K562 (cell line): ENCODE measurements around the gene FYTTD1. TPM values are rescaled to one million over a fixed set of nuclear protein-coding genes. Genes with fewer than 3 reads are reported as not detected.

Experiments
- ATAC-seq: fragments of 200-7000 bp; cut with Tn5 transposase; 3 replicates; pipeline ENCODE4 v1.9.1; 2020; ENCODE audit warnings: moderate library complexity
- BruUV-seq: library from RNA; stranded (reverse); fragments of 400-500 nt; replicated peaks from 2 replicates; lab custom pipeline; 2021; lab: Mats Ljungman, UMichigan
- CTCF ChIA-PET: fragments of 300-600 bp; formaldehyde crosslinking; extraction: SDS; loops from one replicate; lab custom pipeline; 2021; ENCODE audit warnings: low intra/inter-chr PET ratio; lab: Yijun Ruan, JAX
- POLR2A ChIA-PET: fragments of 300-600, 350-650 bp; sonication (Branson Sonifier 250); formaldehyde crosslinking; extraction: SDS; loops from one replicate; lab custom pipeline; 2021; ENCODE audit warnings: antibody characterized with exemption, inconsistent platforms; lab: Yijun Ruan, JAX
- DNase-seq, 4 experiments: peaks; one replicate each; pipeline versions ENCODE4 v3.0.0 to v3.0.0-alpha.2; 2011 to 2018; ENCODE audit warnings: low spot score in 3 of 4, mixed read lengths in 3 of 4; ENCODE audit errors: extremely low read depth in 1 of 4
- FAIRE-seq: peaks from 2 replicates; lab custom pipeline; 2011; peaks lifted over from hg19 to GRCh38; lab: Jason Lieb, UNC
- H2AFZ ChIP-seq: 2 replicates; pipeline ENCODE4 v1.6.0; 2011; ENCODE audit warnings: low read depth, low read length, control low read depth, inconsistent platforms
- H3K27ac ChIP-seq: fragments of 200-600 bp; 3 replicates; pipeline ENCODE4 v1.8.0; 2011; ENCODE audit warnings: low read depth, mild to moderate bottlenecking, control low read depth, inconsistent platforms, low read length, moderate library complexity, mixed read lengths; ENCODE audit errors: extremely low read depth
- H3K27me3 ChIP-seq, 2 experiments: fragments of 300-600 bp in 1 of 2; 2 replicates in 1 of 2; 3 replicates in 1 of 2; pipeline versions ENCODE4 v1.6.0 to v1.8.0; 2011; ENCODE audit warnings: inconsistent platforms in 2 of 2, low read length in 2 of 2, mild to moderate bottlenecking in 1 of 2, mixed read lengths in 1 of 2, moderate library complexity in 1 of 2; ENCODE audit not compliant: control insufficient read depth in 2 of 2, insufficient read depth in 2 of 2
- H3K36me3 ChIP-seq: fragments of 300-600 bp; 3 replicates; pipeline ENCODE4 v1.8.0; 2011; ENCODE audit warnings: mild to moderate bottlenecking, low read length, inconsistent platforms; ENCODE audit not compliant: control insufficient read depth, insufficient read depth
- H3K4me1 ChIP-seq, 2 experiments: fragments of 200-600 bp in 1 of 2; replicated peaks in 1 of 2; 2 replicates in 1 of 2; 3 replicates in 1 of 2; pipeline versions ENCODE4 v1.5.1 to v1.8.0; 2011; ENCODE audit warnings: inconsistent platforms in 2 of 2, low read length in 2 of 2, mild to moderate bottlenecking in 1 of 2, mixed read lengths in 1 of 2, moderate library complexity in 1 of 2; ENCODE audit not compliant: control insufficient read depth in 2 of 2, insufficient read depth in 2 of 2
- H3K4me2 ChIP-seq: 2 replicates; pipeline ENCODE4 v1.6.1; 2011; ENCODE audit warnings: low read length, control low read depth, inconsistent platforms, mixed read lengths; ENCODE audit not compliant: insufficient read depth
- H3K4me3 ChIP-seq: fragments of 200-600 bp; sonication (generic), shearing (Covaris generic); 2 replicates; pipeline ENCODE4 v1.5.1; 2016; ENCODE audit warnings: control low read depth, inconsistent platforms
- H3K79me2 ChIP-seq: fragments of 200-600 bp; 3 replicates; pipeline ENCODE4 v1.8.0; 2011; ENCODE audit warnings: low read length, inconsistent platforms; ENCODE audit not compliant: control insufficient read depth, insufficient read depth
- H3K9ac ChIP-seq, 2 experiments: 2 replicates each; pipeline versions ENCODE4 v1.6.0 to v1.6.1; 2011; ENCODE audit warnings: low read depth in 2 of 2, low read length in 2 of 2, control low read depth in 1 of 2, inconsistent platforms in 1 of 2, mild to moderate bottlenecking in 1 of 2, mixed read lengths in 1 of 2; ENCODE audit not compliant: insufficient read depth in 1 of 2
- H3K9me1 ChIP-seq: one replicate; pipeline ENCODE4 v1.6.0; 2011; ENCODE audit warnings: inconsistent platforms, mild to moderate bottlenecking, low read length, moderate library complexity; ENCODE audit not compliant: control insufficient read depth, insufficient read depth
- H3K9me3 ChIP-seq: replicated peaks from 2 replicates; pipeline ENCODE4 v1.5.1; 2011; ENCODE audit warnings: low read depth, low read length, inconsistent platforms; ENCODE audit not compliant: control insufficient read depth, insufficient read depth
- H4K20me1 ChIP-seq: replicated peaks from 2 replicates; pipeline ENCODE4 v1.6.1; 2011; ENCODE audit warnings: low read length, inconsistent platforms, mixed read lengths; ENCODE audit not compliant: control insufficient read depth, insufficient read depth
- ADNP ChIP-seq: fragments of 200-800 bp; sonication (Bioruptor generic); IDR thresholded peaks from 2 replicates; pipeline ENCODE4 v1.6.1; 2016; ENCODE audit warnings: missing genetic modification characterization, missing compliant biosample characterization
- ASH1L ChIP-seq: fragments of 450-650 bp; IDR thresholded peaks from 2 replicates; pipeline ENCODE4 v1.6.1; 2018; ENCODE audit warnings: borderline replicate concordance, mild to moderate bottlenecking, low read depth; ENCODE audit not compliant: partially characterized antibody
- MEIS2 ChIP-seq: fragments of 450-650 bp; IDR thresholded peaks from 2 replicates; pipeline ENCODE4 v1.6.1; 2014; ENCODE audit warnings: mild to moderate bottlenecking; ENCODE audit not compliant: partially characterized antibody
- ZBED1 ChIP-seq: IDR thresholded peaks from 2 replicates; pipeline ENCODE4 v1.6.1; 2014
- WGBS: fragments of 100-300 bp; shearing (Covaris generic); methylation state at CpG from one replicate; pipeline ENCODE4 v1.1.6; 2016; ENCODE audit warnings: low coverage, mixed read lengths; ENCODE audit not compliant: insufficient coverage; ENCODE audit errors: missing lambda C conversion rate; 5-methylcytosine and 5-hydroxymethylcytosine counted together
- in situ Hi-C: fragments of 300-500 bp; cut with MboI; formaldehyde crosslinking; loops from 4 replicates; pipeline ENCODE4 v1.15.0; 2018; ENCODE audit warnings: inconsistent platforms, mixed read lengths
- intact Hi-C: fragments of 100-400 bp; cut with micrococcal nuclease; formaldehyde crosslinking; loops from 2 replicates; pipeline ENCODE4 v1.14.2; 2022
- polyA plus RNA-seq, 8 experiments: library from polyadenylated mRNA; depleted of rRNA in 4 of 8; stranded (reverse) in 5 of 8; unstranded in 3 of 8; fragments of >200 nt; fragmentation: Nextera tagmentation in 2 of 8; fragmentation: Illumina TruSeq in 1 of 8; extraction: Ambion mirVana in 2 of 8; extraction: Trizol in 1 of 8; gene quantifications; 2 replicates each; pipeline versions ENCODE4 v1.2.1 to v1.2.3, GENCODE V29; 2011 to 2014; ENCODE audit warnings: inconsistent platforms in 1 of 8, missing spikeins in 1 of 8
- total RNA-seq, 7 experiments: library from RNA; depleted of rRNA in 6 of 7; stranded (reverse); fragments of >200 nt in 6 of 7; fragmentation: Illumina TruSeq in 2 of 7; extraction: Trizol in 2 of 7; gene quantifications; 2 replicates each; pipeline versions ENCODE4 v1.2.1 to v1.2.3, GENCODE V29; 2011 to 2021; ENCODE audit warnings: low replicate concordance in 1 of 7
- TF ChIP-seq, protein P1 (sequence below), 3 experiments: IDR thresholded peaks in 2 of 3; conservative IDR thresholded peaks in 1 of 3; 2 replicates each; pipeline ENCODE4 v1.5.1; 2011 to 2012; ENCODE audit warnings: low read length in 3 of 3, mild to moderate bottlenecking in 3 of 3, control low read depth in 2 of 3, improper control_type of control experiment in 1 of 3, inconsistent platforms in 1 of 3, low read depth in 1 of 3, mixed read lengths in 1 of 3, moderate library complexity in 1 of 3; ENCODE audit not compliant: insufficient read depth in 2 of 3
- TF ChIP-seq, protein P2 (sequence below): IDR thresholded peaks from 2 replicates; pipeline ENCODE4 v1.6.1; 2012; ENCODE audit warnings: low read depth, low read length, improper control_type of control experiment, borderline replicate concordance
- TF ChIP-seq, protein P3 (sequence below): fragments of 450-650 bp; IDR thresholded peaks from 2 replicates; pipeline ENCODE4 v1.6.1; 2016; ENCODE audit warnings: missing biosample characterization, missing genetic modification characterization

Gene FYTTD1
- total and polyA plus RNA-seq, 9 of the 15 experiments (the other 6 are each of a cell fraction or from before 2014, with no cell fraction given) = 35.7 to 106 (median 76.3) TPM

DNA sequence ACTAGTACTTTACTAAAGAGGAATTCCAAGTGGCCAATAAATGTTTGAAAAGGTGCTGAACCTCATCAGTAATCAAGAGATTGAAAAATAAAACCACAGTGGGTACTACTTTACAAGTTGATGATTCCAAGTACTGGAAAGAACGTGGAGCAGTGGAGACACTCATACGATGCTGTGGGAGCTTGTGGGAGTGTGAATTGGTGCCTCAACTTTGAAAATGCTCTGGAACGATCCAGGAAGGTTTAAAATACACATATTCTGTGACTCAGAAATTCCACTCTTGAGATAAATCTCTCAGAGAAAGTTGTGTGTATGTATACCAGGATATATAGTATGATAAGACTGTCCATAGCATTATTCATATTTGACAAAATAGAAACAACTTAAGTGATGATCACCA lies 50.7 kb downstream of the FYTTD1 start:
- H3K4me2 ChIP-seq = no peak overlapping the region
- no peaks in the 10 kb centered on the region for H3K9me3 ChIP-seq
- H3K4me3 ChIP-seq = no peak overlapping the region
- ATAC-seq (no peak), FAIRE-seq (no peak)
- ChIA-PET POLR2A (interaction anchor here (1.7 kb wide), 2 partner anchors 9 kb away, joined by 4 to 7 read pairs; partner anchors contain the start of gene LRCH3), CTCF (interaction anchor here (0.6 kb wide), 1 partner anchor 9 kb away, joined by 3 read pairs; the partner anchor contains the start of gene LRCH3)
- no peak overlapping the region for H2AFZ ChIP-seq
- no peaks in the 10 kb centered on the region for H3K36me3 ChIP-seq
- intact Hi-C loops = loop anchor here (5.0 to 10.0 kb wide), 2 partner anchors 116 to 253 kb away; no protein-coding TSS in a partner anchor
- no peak overlapping the region for H3K27ac ChIP-seq
- H3K79me2 ChIP-seq = peaks cover 88% of the 10 kb centered on the region
- H3K9ac ChIP-seq = no peak overlapping the region
- H3K27me3 ChIP-seq = no peaks in the 10 kb centered on the region
- in situ Hi-C loops = no loop called here
- H3K9me1 ChIP-seq = no peaks in the 10 kb centered on the region
- H3K4me1 ChIP-seq = peaks cover 7 to 19% of the 10 kb centered on the region in 2 experiments; a peak in 3 of 5 replicates
- 0 out of 2 replicates have a peak, but pooled peaks have one; percentile 20 for TF ChIP-seq ADNP
- TF ChIP-seq ASH1L = no peak
- TF ChIP-seq, all 486 proteins: peak for 1
- no peak for DNase-seq
- H4K20me1 ChIP-seq = peaks cover 18% of the 10 kb centered on the region; the same call in 1 of the 2 replicates
- BruUV-seq = no TSS peak
- WGBS = 45% methylated on average over 3 of the region's 3 CpGs

DNA sequence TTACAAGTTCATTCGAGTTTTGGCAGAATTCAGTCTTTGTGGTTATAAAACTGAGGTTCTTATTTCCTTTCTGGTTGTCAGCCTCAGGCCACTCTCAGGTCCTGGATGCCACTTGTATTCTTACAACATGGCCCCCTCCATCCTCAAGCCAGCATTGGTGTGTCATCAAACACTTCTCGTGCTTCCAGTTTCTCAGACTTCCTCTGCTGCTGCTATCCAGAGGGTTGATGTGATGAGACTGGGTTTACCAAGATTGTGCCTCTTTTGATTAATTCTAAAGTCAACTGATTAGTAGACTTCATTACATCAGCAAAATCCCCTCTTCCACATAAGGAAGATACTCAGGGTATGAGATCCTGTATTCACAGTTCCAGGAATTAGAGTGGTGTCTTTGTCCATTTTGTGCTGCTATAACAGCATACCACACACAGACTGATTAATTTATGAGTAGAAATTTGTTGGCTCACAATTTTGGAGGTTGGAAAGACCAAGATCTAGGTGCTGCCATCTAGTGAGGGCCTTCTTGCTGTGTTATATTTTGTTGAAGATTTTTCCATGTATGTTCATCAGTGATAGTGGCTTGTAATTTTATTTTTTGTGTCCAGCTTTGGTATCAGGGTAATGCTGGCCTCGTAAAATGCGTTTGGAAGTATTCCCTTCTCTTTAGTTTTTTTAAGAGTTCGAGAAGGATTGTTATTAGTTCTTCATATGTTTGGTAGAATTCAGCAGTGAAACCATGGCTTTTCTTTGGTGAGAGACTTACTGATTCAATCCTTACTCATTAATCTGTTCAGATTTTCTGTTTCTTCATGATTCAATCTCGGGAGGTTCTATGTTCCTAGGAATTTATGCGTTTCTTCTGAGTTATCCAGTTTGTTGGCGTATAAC lies 52.5 kb downstream of the FYTTD1 start:
- Histone ChIP-seq H3K9me1 (no peaks in the 10 kb centered on the region), H4K20me1 (peaks cover 18% of the 10 kb centered on the region; the same call in 1 of the 2 replicates), H3K27me3 (no peaks in the 10 kb centered on the region), H3K36me3 (no peaks in the 10 kb centered on the region), H2AFZ (no peak overlapping the region), H3K9ac (no peak overlapping the region), H3K79me2 (peaks cover 77% of the 10 kb centered on the region), H3K4me3 (no peak overlapping the region), H3K9me3 (no peaks in the 10 kb centered on the region), H3K27ac (no peak overlapping the region), H3K4me1 (peaks cover 7 to 19% of the 10 kb centered on the region in 2 experiments; a peak in 3 of 5 replicates), H3K4me2 (no peak overlapping the region)
- in situ Hi-C loops = no loop called here
- POLR2A ChIA-PET = interaction anchor here (0.7 to 1.7 kb wide), 7 partner anchors 8 to 62 kb away, joined by 3 to 7 read pairs (median 3); partner anchors contain the start of gene LRCH3
- ATAC-seq (peak; percentile 60), FAIRE-seq (no peak), DNase-seq (peak in 1 of 4 experiments; percentile 46)
- BruUV-seq = no TSS peak
- intact Hi-C loops = loop anchor here (1.0 to 10.0 kb wide), 4 partner anchors 63 to 255 kb away; no protein-coding TSS in a partner anchor
- WGBS = 14% methylated on average over 8 of the region's 8 CpGs
- CTCF ChIA-PET = no interaction called here
- TF ChIP-seq, protein P1, sequence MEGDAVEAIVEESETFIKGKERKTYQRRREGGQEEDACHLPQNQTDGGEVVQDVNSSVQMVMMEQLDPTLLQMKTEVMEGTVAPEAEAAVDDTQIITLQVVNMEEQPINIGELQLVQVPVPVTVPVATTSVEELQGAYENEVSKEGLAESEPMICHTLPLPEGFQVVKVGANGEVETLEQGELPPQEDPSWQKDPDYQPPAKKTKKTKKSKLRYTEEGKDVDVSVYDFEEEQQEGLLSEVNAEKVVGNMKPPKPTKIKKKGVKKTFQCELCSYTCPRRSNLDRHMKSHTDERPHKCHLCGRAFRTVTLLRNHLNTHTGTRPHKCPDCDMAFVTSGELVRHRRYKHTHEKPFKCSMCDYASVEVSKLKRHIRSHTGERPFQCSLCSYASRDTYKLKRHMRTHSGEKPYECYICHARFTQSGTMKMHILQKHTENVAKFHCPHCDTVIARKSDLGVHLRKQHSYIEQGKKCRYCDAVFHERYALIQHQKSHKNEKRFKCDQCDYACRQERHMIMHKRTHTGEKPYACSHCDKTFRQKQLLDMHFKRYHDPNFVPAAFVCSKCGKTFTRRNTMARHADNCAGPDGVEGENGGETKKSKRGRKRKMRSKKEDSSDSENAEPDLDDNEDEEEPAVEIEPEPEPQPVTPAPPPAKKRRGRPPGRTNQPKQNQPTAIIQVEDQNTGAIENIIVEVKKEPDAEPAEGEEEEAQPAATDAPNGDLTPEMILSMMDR (IDR thresholded peaks at IDR 0.05 in 2 of 3, conservative IDR thresholded peaks at IDR 0.05 in 1 of 3; ENCODE audit: insufficient read depth in 2 of 3, low read depth in 1 of 3, low read length in 3 of 3) = peak; percentile 41 to 70 (median 51); a peak in 5 of 6 replicates
- TF ChIP-seq ZBED1 = no peak
- TF ChIP-seq, protein P2, sequence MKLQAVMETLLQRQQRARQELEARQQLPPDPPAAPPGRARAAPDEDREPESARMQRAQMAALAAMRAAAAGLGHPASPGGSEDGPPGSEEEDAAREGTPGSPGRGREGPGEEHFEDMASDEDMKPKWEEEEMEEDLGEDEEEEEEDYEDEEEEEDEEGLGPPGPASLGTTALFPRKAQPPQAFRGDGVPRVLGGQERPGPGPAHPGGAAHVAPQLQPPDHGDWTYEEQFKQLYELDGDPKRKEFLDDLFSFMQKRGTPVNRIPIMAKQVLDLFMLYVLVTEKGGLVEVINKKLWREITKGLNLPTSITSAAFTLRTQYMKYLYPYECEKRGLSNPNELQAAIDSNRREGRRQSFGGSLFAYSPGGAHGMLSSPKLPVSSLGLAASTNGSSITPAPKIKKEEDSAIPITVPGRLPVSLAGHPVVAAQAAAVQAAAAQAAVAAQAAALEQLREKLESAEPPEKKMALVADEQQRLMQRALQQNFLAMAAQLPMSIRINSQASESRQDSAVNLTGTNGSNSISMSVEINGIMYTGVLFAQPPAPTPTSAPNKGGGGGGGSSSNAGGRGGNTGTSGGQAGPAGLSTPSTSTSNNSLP = 0 out of 2 replicates have a peak, but pooled peaks have one; percentile 37
- TF ChIP-seq MEIS2 = peak; percentile 63
- TF ChIP-seq, protein P3, sequence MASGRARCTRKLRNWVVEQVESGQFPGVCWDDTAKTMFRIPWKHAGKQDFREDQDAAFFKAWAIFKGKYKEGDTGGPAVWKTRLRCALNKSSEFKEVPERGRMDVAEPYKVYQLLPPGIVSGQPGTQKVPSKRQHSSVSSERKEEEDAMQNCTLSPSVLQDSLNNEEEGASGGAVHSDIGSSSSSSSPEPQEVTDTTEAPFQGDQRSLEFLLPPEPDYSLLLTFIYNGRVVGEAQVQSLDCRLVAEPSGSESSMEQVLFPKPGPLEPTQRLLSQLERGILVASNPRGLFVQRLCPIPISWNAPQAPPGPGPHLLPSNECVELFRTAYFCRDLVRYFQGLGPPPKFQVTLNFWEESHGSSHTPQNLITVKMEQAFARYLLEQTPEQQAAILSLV (tag) = no peak
